HL-60 (cell line): ENCODE data around the gene CFAP46.

Source experiments
- GABPA ChIP-seq: IDR thresholded peaks from 2 replicates; pipeline ENCODE4 v1.6.1; 2012; ENCODE audit warnings: low read depth
- REST ChIP-seq: IDR thresholded peaks from 2 replicates; pipeline ENCODE4 v1.6.1; 2012; ENCODE audit warnings: low read depth; ENCODE audit not compliant: insufficient replicate concordance
- SPI1 ChIP-seq: IDR thresholded peaks from 2 replicates; pipeline ENCODE4 v1.6.1; 2012; ENCODE audit warnings: low read depth, mild to moderate bottlenecking, borderline replicate concordance
- TF ChIP-seq, protein P1 (sequence below): IDR thresholded peaks from one replicate; pipeline ENCODE4 v1.5.1; 2011; ENCODE audit warnings: low read length, control low read depth, inconsistent platforms; ENCODE audit not compliant: insufficient read depth

DNA sequence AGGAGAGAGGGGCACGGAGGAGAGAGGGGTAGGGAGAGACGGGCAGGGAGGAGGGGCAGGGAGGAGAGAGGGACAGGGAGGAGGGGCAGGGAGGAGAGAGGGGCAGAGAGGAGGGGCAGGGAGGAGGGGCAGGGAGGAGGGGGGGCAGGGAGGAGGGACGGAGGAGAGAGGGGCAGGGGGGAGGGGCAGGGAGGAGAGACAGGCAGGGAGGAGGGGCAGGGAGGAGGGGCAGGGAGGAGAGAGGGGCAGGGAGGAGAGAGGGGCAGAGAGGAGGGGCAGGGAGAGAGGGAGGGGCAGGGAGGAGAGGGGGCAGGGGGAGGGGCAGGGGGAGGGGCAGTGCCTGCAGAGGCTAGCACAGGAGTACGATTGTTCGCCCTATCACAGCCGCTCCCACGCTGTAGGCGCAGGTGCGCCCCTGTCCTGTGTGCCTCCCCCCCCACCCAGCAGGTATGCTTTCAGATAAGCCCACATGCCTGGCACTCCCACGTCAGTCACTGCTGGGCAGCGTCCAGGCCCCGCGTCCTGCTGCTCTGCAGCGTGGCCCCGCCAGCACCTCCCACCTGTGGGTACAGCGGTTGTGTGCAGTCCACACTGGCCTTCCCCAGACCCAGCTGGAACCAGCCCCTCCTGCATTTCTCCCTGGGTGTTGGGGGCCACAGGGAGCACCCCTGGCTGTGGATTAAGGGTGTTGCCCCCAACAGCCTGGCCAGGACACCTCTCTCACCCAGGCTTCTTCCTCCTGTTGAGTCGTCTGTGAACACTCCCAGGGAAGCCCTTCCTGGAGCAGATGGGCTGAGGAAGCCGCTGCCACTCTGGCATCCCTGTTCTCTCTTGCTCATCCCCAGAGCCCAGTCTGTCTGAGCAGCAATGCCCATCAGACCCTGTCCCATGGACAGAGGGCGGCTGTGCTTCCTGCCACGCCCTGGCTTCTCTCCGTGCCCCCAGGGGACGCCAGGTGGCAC lies 167.2 kb downstream of the CFAP46 start:
- TF ChIP-seq SPI1: no peak
- TF ChIP-seq, protein P1, sequence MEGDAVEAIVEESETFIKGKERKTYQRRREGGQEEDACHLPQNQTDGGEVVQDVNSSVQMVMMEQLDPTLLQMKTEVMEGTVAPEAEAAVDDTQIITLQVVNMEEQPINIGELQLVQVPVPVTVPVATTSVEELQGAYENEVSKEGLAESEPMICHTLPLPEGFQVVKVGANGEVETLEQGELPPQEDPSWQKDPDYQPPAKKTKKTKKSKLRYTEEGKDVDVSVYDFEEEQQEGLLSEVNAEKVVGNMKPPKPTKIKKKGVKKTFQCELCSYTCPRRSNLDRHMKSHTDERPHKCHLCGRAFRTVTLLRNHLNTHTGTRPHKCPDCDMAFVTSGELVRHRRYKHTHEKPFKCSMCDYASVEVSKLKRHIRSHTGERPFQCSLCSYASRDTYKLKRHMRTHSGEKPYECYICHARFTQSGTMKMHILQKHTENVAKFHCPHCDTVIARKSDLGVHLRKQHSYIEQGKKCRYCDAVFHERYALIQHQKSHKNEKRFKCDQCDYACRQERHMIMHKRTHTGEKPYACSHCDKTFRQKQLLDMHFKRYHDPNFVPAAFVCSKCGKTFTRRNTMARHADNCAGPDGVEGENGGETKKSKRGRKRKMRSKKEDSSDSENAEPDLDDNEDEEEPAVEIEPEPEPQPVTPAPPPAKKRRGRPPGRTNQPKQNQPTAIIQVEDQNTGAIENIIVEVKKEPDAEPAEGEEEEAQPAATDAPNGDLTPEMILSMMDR: no peak
- no peak for TF ChIP-seq GABPA
- TF ChIP-seq REST: no peak
